HepG2 (cell line): ENCODE measurements around the gene C3orf22. TPM values are rescaled to one million over a fixed set of nuclear protein-coding genes. Genes with fewer than 3 reads are reported as not detected.

ENCODE experiments used
- ELF3 ChIP-seq: IDR thresholded peaks from 2 replicates; pipeline ENCODE4 v1.6.1; 2016; ENCODE audit warnings: missing genetic modification reagents, missing compliant biosample characterization
- GPN1 ChIP-seq: sonication (generic); formaldehyde crosslinking; IDR thresholded peaks from 2 replicates; pipeline ENCODE4 v1.5.1; 2020; ENCODE audit warnings: missing genetic modification reagents, borderline replicate concordance
- MATR3 ChIP-seq: sonication (generic); formaldehyde crosslinking; IDR thresholded peaks from 2 replicates; pipeline ENCODE4 v1.4.0; 2020; ENCODE audit warnings: missing genetic modification reagents
- NFE2L2 ChIP-seq: fragments of 150-350 bp; IDR thresholded peaks from 2 replicates; pipeline ENCODE4 v1.6.1; 2014; ENCODE audit warnings: low read length
- NR2F2 ChIP-seq: IDR thresholded peaks from 2 replicates; pipeline ENCODE4 v1.6.1; 2012; ENCODE audit warnings: low read depth, inconsistent platforms, borderline replicate concordance
- RBFOX2 ChIP-seq: fragments of 200-400 bp; formaldehyde crosslinking; IDR thresholded peaks from 2 replicates; pipeline ENCODE4 v1.6.1; 2017; ENCODE audit warnings: low read depth, mild to moderate bottlenecking, low read length
- RELA ChIP-seq: sonication (generic); formaldehyde crosslinking; IDR thresholded peaks from 2 replicates; pipeline ENCODE4 v1.4.0; 2020; ENCODE audit warnings: missing genetic modification reagents
- RNF219 ChIP-seq: sonication (generic); formaldehyde crosslinking; IDR thresholded peaks from 2 replicates; pipeline ENCODE4 v1.5.0; 2020; ENCODE audit warnings: mild to moderate bottlenecking, missing genetic modification reagents
- SNRNP70 ChIP-seq: fragments of 200-400 bp; formaldehyde crosslinking; IDR thresholded peaks from 2 replicates; pipeline ENCODE4 v1.6.1; 2017; ENCODE audit warnings: mild to moderate bottlenecking, low read depth, low read length, moderate library complexity
- TFAP4 ChIP-seq: sonication (generic); IDR thresholded peaks from 2 replicates; pipeline ENCODE4 v1.6.1; 2016; ENCODE audit warnings: low read depth, borderline replicate concordance
- YY1 ChIP-seq: IDR thresholded peaks from 2 replicates; pipeline ENCODE4 v1.6.1; 2011; ENCODE audit warnings: low read length, low read depth, moderate library complexity, mild to moderate bottlenecking; ENCODE audit not compliant: insufficient read depth, insufficient replicate concordance
- ZFY ChIP-seq: sonication (generic); formaldehyde crosslinking; IDR thresholded peaks from 2 replicates; pipeline ENCODE4 v1.4.0; 2020; ENCODE audit warnings: missing genetic modification reagents
- ZNF18 ChIP-seq: sonication (generic); formaldehyde crosslinking; IDR thresholded peaks from 2 replicates; pipeline ENCODE4 v1.8.0; 2022; ENCODE audit warnings: mild to moderate bottlenecking, missing genetic modification reagents; ENCODE audit not compliant: insufficient replicate concordance
- ZNF234 ChIP-seq: sonication (generic); formaldehyde crosslinking; conservative IDR thresholded peaks from 2 replicates; pipeline ENCODE4 v1.5.1; 2020; ENCODE audit warnings: mild to moderate bottlenecking, missing genetic modification reagents
- ZNF235 ChIP-seq: sonication (generic); formaldehyde crosslinking; IDR thresholded peaks from 2 replicates; pipeline ENCODE4 v1.8.1; 2023; ENCODE audit warnings: mild to moderate bottlenecking, missing genetic modification reagents, borderline replicate concordance
- ZNF362 ChIP-seq: sonication (generic); formaldehyde crosslinking; IDR thresholded peaks from 2 replicates; pipeline ENCODE4 v1.4.0; 2020; ENCODE audit warnings: missing genetic modification reagents, mild to moderate bottlenecking, borderline replicate concordance
- ZNF468 ChIP-seq: sonication (generic); formaldehyde crosslinking; IDR thresholded peaks from 2 replicates; pipeline ENCODE4 v1.8.0; 2022; ENCODE audit warnings: mild to moderate bottlenecking, moderate library complexity, missing genetic modification reagents
- ZNF556 ChIP-seq: sonication (generic); formaldehyde crosslinking; IDR thresholded peaks from 2 replicates; pipeline ENCODE4 v1.4.0; 2020; ENCODE audit warnings: mild to moderate bottlenecking, missing genetic modification reagents, borderline replicate concordance
- ZNF792 ChIP-seq: IDR thresholded peaks from 2 replicates; pipeline ENCODE4 v1.6.1; 2016
- polyA plus RNA-seq, 8 experiments: library from polyadenylated mRNA; depleted of rRNA in 3 of 8; stranded (reverse) in 7 of 8; unstranded in 1 of 8; fragments of >200 nt; fragmentation: Illumina TruSeq in 4 of 8; extraction: Trizol in 4 of 8; gene quantifications; 2 replicates each; pipeline versions ENCODE4 v1.2.1 to v1.2.3, GENCODE V29; 2011 to 2016; ENCODE audit warnings: low read depth in 4 of 8, missing spikeins in 1 of 8, mixed read lengths in 1 of 8; ENCODE audit not compliant: insufficient read depth in 1 of 8
- total RNA-seq, 5 experiments: library from RNA; depleted of rRNA; stranded (reverse); fragments of >200 nt; fragmentation: Illumina TruSeq; extraction: Trizol; gene quantifications; 2 replicates each; pipeline ENCODE4 v1.2.3, GENCODE V29; 2016; ENCODE audit warnings: low read depth in 1 of 5
- TF ChIP-seq, protein P1 (sequence below): sonication (generic); formaldehyde crosslinking; IDR thresholded peaks from 2 replicates; pipeline ENCODE4 v1.4.0; 2020; ENCODE audit warnings: missing genetic modification reagents

The C3orf22 gene
- total and polyA plus RNA-seq, 2 of the 13 experiments (the other 11 are each of a cell fraction or from before 2014, with no cell fraction given), result not detected

DNA sequence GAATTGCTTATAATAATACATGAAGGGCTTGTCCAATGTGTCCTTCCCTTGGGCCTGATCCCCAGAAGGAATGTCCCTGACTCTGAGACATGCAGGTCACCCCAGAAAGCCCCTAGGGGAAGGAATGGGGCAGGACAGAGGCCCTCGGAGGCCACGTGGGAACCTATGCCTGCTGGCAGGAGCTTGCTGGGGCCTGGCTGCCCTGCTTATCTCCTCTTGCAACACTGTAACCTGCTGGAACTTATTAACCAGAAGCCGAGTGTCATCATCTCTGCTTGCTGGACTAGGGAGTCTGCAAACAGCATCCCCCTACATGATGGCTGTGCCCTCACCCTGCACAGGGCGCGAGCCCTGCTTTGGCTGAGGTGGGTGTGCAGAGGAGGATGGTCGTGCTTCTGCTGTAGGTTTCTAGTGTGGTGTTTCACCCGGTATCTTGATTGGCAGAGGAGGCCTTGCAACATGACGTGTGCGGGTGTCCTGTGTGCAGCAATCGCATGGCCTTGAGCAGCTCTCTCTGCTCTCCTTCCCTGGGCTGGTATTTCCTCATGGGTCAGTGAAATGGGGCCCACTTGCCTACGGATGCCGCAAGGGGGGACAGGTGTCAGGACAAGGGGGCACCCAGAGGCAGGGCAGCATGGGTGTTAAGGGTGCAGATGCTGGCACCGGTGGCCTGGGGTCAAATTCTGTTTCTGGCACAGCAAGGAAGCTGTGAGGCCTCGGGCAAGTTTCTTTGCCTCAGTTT is 29.8 kb downstream of the C3orf22 start (continued):
- TF ChIP-seq, protein P1, sequence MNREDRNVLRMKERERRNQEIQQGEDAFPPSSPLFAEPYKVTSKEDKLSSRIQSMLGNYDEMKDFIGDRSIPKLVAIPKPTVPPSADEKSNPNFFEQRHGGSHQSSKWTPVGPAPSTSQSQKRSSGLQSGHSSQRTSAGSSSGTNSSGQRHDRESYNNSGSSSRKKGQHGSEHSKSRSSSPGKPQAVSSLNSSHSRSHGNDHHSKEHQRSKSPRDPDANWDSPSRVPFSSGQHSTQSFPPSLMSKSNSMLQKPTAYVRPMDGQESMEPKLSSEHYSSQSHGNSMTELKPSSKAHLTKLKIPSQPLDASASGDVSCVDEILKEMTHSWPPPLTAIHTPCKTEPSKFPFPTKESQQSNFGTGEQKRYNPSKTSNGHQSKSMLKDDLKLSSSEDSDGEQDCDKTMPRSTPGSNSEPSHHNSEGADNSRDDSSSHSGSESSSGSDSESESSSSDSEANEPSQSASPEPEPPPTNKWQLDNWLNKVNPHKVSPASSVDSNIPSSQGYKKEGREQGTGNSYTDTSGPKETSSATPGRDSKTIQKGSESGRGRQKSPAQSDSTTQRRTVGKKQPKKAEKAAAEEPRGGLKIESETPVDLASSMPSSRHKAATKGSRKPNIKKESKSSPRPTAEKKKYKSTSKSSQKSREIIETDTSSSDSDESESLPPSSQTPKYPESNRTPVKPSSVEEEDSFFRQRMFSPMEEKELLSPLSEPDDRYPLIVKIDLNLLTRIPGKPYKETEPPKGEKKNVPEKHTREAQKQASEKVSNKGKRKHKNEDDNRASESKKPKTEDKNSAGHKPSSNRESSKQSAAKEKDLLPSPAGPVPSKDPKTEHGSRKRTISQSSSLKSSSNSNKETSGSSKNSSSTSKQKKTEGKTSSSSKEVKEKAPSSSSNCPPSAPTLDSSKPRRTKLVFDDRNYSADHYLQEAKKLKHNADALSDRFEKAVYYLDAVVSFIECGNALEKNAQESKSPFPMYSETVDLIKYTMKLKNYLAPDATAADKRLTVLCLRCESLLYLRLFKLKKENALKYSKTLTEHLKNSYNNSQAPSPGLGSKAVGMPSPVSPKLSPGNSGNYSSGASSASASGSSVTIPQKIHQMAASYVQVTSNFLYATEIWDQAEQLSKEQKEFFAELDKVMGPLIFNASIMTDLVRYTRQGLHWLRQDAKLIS (CRISPR knock-in tag), result 0 out of 2 replicates have a peak, but pooled peaks have one; percentile 74
- no peak for TF ChIP-seq ZNF468 (CRISPR knock-in tag)
- no peak for TF ChIP-seq RELA (CRISPR knock-in tag)
- no peak for TF ChIP-seq NR2F2
- no peak for TF ChIP-seq SNRNP70
- no peak for TF ChIP-seq MATR3 (CRISPR knock-in tag)
- TF ChIP-seq ZNF362, result no peak
- TF ChIP-seq YY1, result peak; percentile 63
- TF ChIP-seq RNF219, result no peak
- no peak for TF ChIP-seq ZNF235
- peak; percentile 49 for TF ChIP-seq ELF3
- peak; percentile 91; the same call in 1 of the 2 replicates for TF ChIP-seq ZNF556 (CRISPR knock-in tag)
- TF ChIP-seq TFAP4, result peak; percentile 65; the same call in 1 of the 2 replicates
- TF ChIP-seq ZNF18 (CRISPR knock-in tag), result no peak
- TF ChIP-seq ZFY (CRISPR knock-in tag), result peak; percentile 88
- no peak for TF ChIP-seq NFE2L2
- TF ChIP-seq ZNF792 (CRISPR knock-in tag), result 0 out of 2 replicates have a peak, but pooled peaks have one; percentile 71
- peak; percentile 70 for TF ChIP-seq RBFOX2
- TF ChIP-seq ZNF234 (CRISPR knock-in tag), result 0 out of 2 replicates have a peak, but pooled peaks have one; percentile 35
- no peak for TF ChIP-seq GPN1 (CRISPR knock-in tag)
